Natural killer cell (primary cell): ENCODE results near the gene SORT1. TPM values are rescaled to one million over a fixed set of nuclear protein-coding genes. Genes with fewer than 3 reads are reported as not detected.

Experiments used
- ATAC-seq, 3 donors: fragments of 150-1000 bp in 2 of 3; fragments of 200-7000 bp in 1 of 3; cut with Tn5 transposase; 1 replicate in 1 of 3; 2 replicates in 2 of 3; pipeline ENCODE4 v1.10.0; 2021; ENCODE audit warnings: mild to moderate bottlenecking in 2 of 3, moderate library complexity in 2 of 3
- DNase-seq, 2 donors: peaks; one replicate each; pipeline versions ENCODE4 v3.0.0 to v3.0.0-alpha.2; 2013 to 2021; ENCODE audit warnings: mixed read lengths in 1 of 2
- H3K27ac ChIP-seq: one replicate; pipeline ENCODE4 v1.5.1; 2013; ENCODE audit warnings: mild to moderate bottlenecking, low read length
- H3K27me3 ChIP-seq: one replicate; pipeline ENCODE4 v1.6.1; 2013; ENCODE audit warnings: low read length; ENCODE audit not compliant: control insufficient read depth, insufficient read depth
- H3K36me3 ChIP-seq: one replicate; pipeline ENCODE4 v1.6.1; 2013; ENCODE audit warnings: low read length; ENCODE audit not compliant: control insufficient read depth, insufficient read depth
- H3K4me1 ChIP-seq: one replicate; pipeline ENCODE4 v1.6.1; 2013; ENCODE audit warnings: low read length; ENCODE audit not compliant: control insufficient read depth, insufficient read depth
- H3K4me3 ChIP-seq: one replicate; pipeline ENCODE4 v1.5.1; 2013; ENCODE audit warnings: low read length
- H3K9me3 ChIP-seq: one replicate; pipeline ENCODE4 v1.6.1; 2013; ENCODE audit warnings: low read length; ENCODE audit not compliant: control insufficient read depth, insufficient read depth
- H3K27ac Mint-ChIP-seq, 2 donors: one replicate each; pipeline ENCODE4 v1.8.0; 2022; ENCODE audit warnings: mild to moderate bottlenecking in 2 of 2, mixed read lengths in 2 of 2, moderate library complexity in 1 of 2
- H3K27me3 Mint-ChIP-seq, 2 donors: one replicate each; pipeline ENCODE4 v1.8.0; 2022; ENCODE audit warnings: low read depth in 2 of 2, mixed read lengths in 2 of 2
- H3K36me3 Mint-ChIP-seq: one replicate; pipeline ENCODE4 v1.8.0; 2022; ENCODE audit warnings: mixed read lengths
- H3K4me1 Mint-ChIP-seq, 2 donors: one replicate each; pipeline ENCODE4 v1.8.0; 2022; ENCODE audit warnings: mixed read lengths in 2 of 2
- H3K4me3 Mint-ChIP-seq: one replicate; pipeline ENCODE4 v1.8.0; 2022; ENCODE audit warnings: mild to moderate bottlenecking, moderate library complexity, mixed read lengths
- H3K9me3 Mint-ChIP-seq, 2 donors: one replicate each; pipeline ENCODE4 v1.8.0; 2022; ENCODE audit warnings: mixed read lengths in 2 of 2
- CTCF ChIP-seq: fragments of 200-600 bp; IDR thresholded peaks from one replicate; pipeline ENCODE4 v1.8.0; 2022; ENCODE audit warnings: antibody characterized with exemption
- WGBS: methylation state at CpG from one replicate; pipeline ENCODE4 v1.1.7; 2013; ENCODE audit warnings: missing lambda C conversion rate; ENCODE audit not compliant: insufficient coverage; 5-methylcytosine and 5-hydroxymethylcytosine counted together
- intact Hi-C: fragments of 100-400 bp; cut with micrococcal nuclease; formaldehyde crosslinking; loops from one replicate; pipeline ENCODE4 v1.14.2; 2022
- total RNA-seq, 4 donors: library from RNA; stranded (reverse); fragments of 120-200 nt in 1 of 4; gene quantifications; one replicate each; pipeline versions ENCODE4 v1.2.3 to v1.2.4, GENCODE V29; 2013 to 2022

The SORT1 gene
- total RNA-seq, 3 donors from 2014 or later (not counting 1 experiment from before 2014, with no cell fraction given) = 2.7 to 7.1 (median 3.7) TPM

- DNase-seq (peak; percentile 64 to 86), ATAC-seq (peak; percentile 79 to 97 (median 94))
- WGBS = 52% methylated on average over 29 of the region's 29 CpGs
- intact Hi-C loops = loop anchor here (1.0 to 5.0 kb wide), 3 partner anchors 136 to 269 kb away; partner anchors contain the start of gene CYB561D1
- no peak overlapping the region for H3K4me3 Mint-ChIP-seq
- H3K27ac Mint-ChIP-seq = no peak overlapping the region
- H3K27ac ChIP-seq = no peak overlapping the region
- H3K4me1 ChIP-seq = peaks cover 7% of the 10 kb centered on the region
- no peaks in the 10 kb centered on the region for H3K27me3 Mint-ChIP-seq
- H3K4me1 Mint-ChIP-seq = peaks cover 0 to 5% of the 10 kb centered on the region in 2 donors
- H3K36me3 ChIP-seq = no peaks in the 10 kb centered on the region
- H3K9me3 Mint-ChIP-seq = no peaks in the 10 kb centered on the region
- H3K36me3 Mint-ChIP-seq = no peaks in the 10 kb centered on the region
- H3K4me3 ChIP-seq = no peak overlapping the region
- no peaks in the 10 kb centered on the region for H3K27me3 ChIP-seq
- peak; percentile 78 for TF ChIP-seq CTCF
- H3K9me3 ChIP-seq = no peaks in the 10 kb centered on the region
Measured at GRCh38 chr1:109263597-109264378, 133.9 kb downstream of the SORT1 start.

DNA sequence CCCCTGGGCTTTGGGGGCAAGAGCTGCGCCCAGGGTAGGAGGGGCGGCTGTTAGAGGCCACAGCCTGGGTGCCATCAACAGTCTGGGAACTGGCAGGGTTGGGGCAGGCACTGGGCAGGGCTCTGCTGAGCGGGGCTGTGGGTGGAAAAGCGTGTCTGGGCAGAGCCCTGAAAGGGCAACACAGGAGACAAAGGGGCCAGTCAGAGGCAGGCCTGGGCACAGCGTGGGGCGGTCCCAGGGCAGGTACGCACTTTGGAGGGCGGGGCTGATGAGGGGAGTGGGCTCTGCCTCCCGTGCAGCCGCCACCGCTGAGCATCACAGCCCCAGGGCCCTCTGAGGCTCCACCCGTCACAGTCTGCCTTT is 134.5 kb downstream of the SORT1 start:
- no peaks in the 10 kb centered on the region for H3K27me3 ChIP-seq
- H3K9me3 ChIP-seq = no peaks in the 10 kb centered on the region
- ATAC-seq (peak in 1 of 3 donors; percentile 17), DNase-seq (no peak)
- H3K4me3 ChIP-seq = no peak overlapping the region
- no peak overlapping the region for H3K27ac Mint-ChIP-seq
- H3K36me3 Mint-ChIP-seq = no peaks in the 10 kb centered on the region
- H3K4me1 ChIP-seq = peaks cover 7% of the 10 kb centered on the region
- H3K27ac ChIP-seq = no peak overlapping the region
- H3K36me3 ChIP-seq = no peaks in the 10 kb centered on the region
- no peak for TF ChIP-seq CTCF
- peaks cover 0 to 5% of the 10 kb centered on the region in 2 donors for H3K4me1 Mint-ChIP-seq
- no peaks in the 10 kb centered on the region for H3K27me3 Mint-ChIP-seq
- intact Hi-C loops = loop anchor here (1.0 to 5.0 kb wide), 3 partner anchors 136 to 269 kb away; partner anchors contain the start of gene CYB561D1
- H3K4me3 Mint-ChIP-seq = no peak overlapping the region
- 72% methylated on average over 12 of the region's 12 CpGs for WGBS
- H3K9me3 Mint-ChIP-seq = no peaks in the 10 kb centered on the region

DNA sequence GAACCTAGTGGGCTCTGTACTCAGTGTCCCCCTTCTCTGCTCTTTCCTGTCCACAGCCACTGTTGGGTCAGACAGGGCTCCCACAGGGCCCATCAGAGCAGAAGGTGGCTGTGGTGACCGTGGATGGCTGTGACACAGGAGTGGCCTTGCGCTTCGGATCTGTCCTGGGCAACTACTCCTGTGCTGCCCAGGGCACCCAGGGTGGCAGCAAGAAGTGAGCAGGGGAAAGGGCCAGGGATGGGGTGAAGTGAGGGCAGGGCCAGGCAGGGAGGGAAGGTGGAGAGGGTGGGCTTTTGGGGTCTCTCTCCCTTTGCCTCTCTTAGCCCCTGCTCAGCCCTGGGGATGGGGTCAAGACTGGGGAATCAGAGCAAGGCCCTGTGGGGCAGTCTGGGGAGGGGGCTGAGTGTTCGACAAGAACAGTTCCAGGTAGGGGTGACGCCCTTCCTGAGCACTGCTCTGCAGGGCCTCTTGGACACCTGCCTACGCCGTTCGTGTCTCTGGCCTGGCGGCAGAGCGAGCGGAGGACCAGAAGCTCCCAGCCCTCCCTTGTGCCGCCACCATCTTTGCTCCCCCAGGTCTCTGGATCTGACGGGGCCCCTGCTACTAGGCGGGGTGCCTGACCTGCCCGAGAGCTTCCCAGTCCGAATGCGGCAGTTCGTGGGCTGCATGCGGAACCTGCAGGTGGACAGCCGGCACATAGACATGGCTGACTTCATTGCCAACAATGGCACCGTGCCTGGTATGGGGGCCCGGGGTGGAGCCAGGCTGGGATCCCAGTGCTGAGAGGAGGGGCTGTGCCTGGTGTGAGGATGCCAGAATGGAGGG is 135.3 kb downstream of the SORT1 start:
- no peaks in the 10 kb centered on the region for H3K36me3 Mint-ChIP-seq
- no peak for ATAC-seq

More for the DNA sequence above, 135.3 kb downstream of the SORT1 start:
- H3K27me3 ChIP-seq = no peaks in the 10 kb centered on the region
- no peak overlapping the region for H3K27ac Mint-ChIP-seq
- peaks cover 0 to 10% of the 10 kb centered on the region in 2 donors for H3K4me1 Mint-ChIP-seq
- H3K4me3 Mint-ChIP-seq = no peak overlapping the region
- H3K36me3 ChIP-seq = no peaks in the 10 kb centered on the region
- no peak for DNase-seq
- no peak overlapping the region for H3K27ac ChIP-seq
- no peak overlapping the region for H3K4me3 ChIP-seq
- no peaks in the 10 kb centered on the region for H3K9me3 ChIP-seq
- H3K27me3 Mint-ChIP-seq = no peaks in the 10 kb centered on the region
- 92% methylated on average over 22 of the region's 22 CpGs for WGBS
- H3K9me3 Mint-ChIP-seq = no peaks in the 10 kb centered on the region
- H3K4me1 ChIP-seq = peaks cover 7% of the 10 kb centered on the region
- no peak for TF ChIP-seq CTCF
- intact Hi-C loops = loop anchor here (1.0 to 5.0 kb wide), 3 partner anchors 137 to 270 kb away; partner anchors contain the start of gene CYB561D1
